B cell (primary cell): ENCODE results near the gene SSBP2. TPM values are rescaled to one million over a fixed set of nuclear protein-coding genes. Genes with fewer than 3 reads are reported as not detected.

Source experiments
- ATAC-seq: fragments of 200-7000 bp; cut with Tn5 transposase; one replicate; pipeline ENCODE4 v1.10.0; 2021; ENCODE audit warnings: low read depth, mild to moderate bottlenecking, moderate number of reproducible peaks, moderate library complexity
- CTCF ChIA-PET: fragments of 350-600 bp; sonication (Branson Sonifier 250); formaldehyde crosslinking; loops from one replicate; lab custom pipeline; 2021; ENCODE audit warnings: antibody characterized with exemption, inconsistent platforms; lab: Charles Lee
- POLR2A ChIA-PET: fragments of 350-600 bp; sonication (Branson Sonifier 250); formaldehyde crosslinking; loops from one replicate; lab custom pipeline; 2021; ENCODE audit warnings: antibody characterized with exemption; lab: Charles Lee
- DNase-seq: peaks from one replicate; pipeline ENCODE4 v3.0.0; 2013
- H2AFZ ChIP-seq: 2 replicates; pipeline ENCODE4 v1.6.1; 2012; ENCODE audit warnings: mild to moderate bottlenecking, low read depth, low read length; ENCODE audit not compliant: insufficient read depth, poor library complexity, severe bottlenecking
- H3K27ac ChIP-seq, 2 donors: 1 replicate in 1 of 2; 2 replicates in 1 of 2; pipeline ENCODE4 v1.5.1; 2012 to 2013; ENCODE audit warnings: low read length in 2 of 2, mild to moderate bottlenecking in 2 of 2, moderate library complexity in 1 of 2
- H3K27me3 ChIP-seq, 4 experiments: fragments of 200-600 bp in 1 of 4; sonication (generic) in 1 of 4; replicated peaks in 1 of 4; 1 replicate in 2 of 4; 2 replicates in 2 of 4; pipeline versions ENCODE4 v1.6.1 to v1.7.0; 2013 to 2016; ENCODE audit warnings: low read length in 3 of 4, mild to moderate bottlenecking in 2 of 4, mixed read lengths in 1 of 4, moderate library complexity in 1 of 4; ENCODE audit not compliant: insufficient read depth in 4 of 4, control insufficient read depth in 3 of 4; ENCODE audit errors: control extremely low read depth in 1 of 4
- H3K36me3 ChIP-seq, 2 experiments: replicated peaks in 1 of 2; 1 replicate in 1 of 2; 2 replicates in 1 of 2; pipeline versions ENCODE4 v1.6.1 to v1.7.1; 2013; ENCODE audit warnings: low read length in 1 of 2; ENCODE audit not compliant: insufficient read depth in 2 of 2, control insufficient read depth in 1 of 2; ENCODE audit errors: control extremely low read depth in 1 of 2, extremely low read depth in 1 of 2
- H3K4me1 ChIP-seq, 2 donors: fragments of 200-600 bp in 1 of 2; sonication (generic) in 1 of 2; 1 replicate in 1 of 2; 2 replicates in 1 of 2; pipeline versions ENCODE4 v1.5.1 to v1.6.1; 2013 to 2017; ENCODE audit warnings: low read length in 2 of 2; ENCODE audit not compliant: control insufficient read depth in 2 of 2, insufficient read depth in 2 of 2
- H3K4me2 ChIP-seq: replicated peaks from 2 replicates; pipeline ENCODE3; 2012; ENCODE audit warnings: mild to moderate bottlenecking, low read depth, low read length; ENCODE audit not compliant: poor library complexity, severe bottlenecking
- H3K4me3 ChIP-seq, 5 experiments: fragments of 200-600 bp in 1 of 5; sonication (generic) in 1 of 5; 1 replicate in 3 of 5; 2 replicates in 2 of 5; pipeline versions ENCODE4 v1.5.1 to v1.7.0; 2011 to 2016; ENCODE audit warnings: low read length in 4 of 5, mild to moderate bottlenecking in 4 of 5, low read depth in 2 of 5, control low read depth in 1 of 5, moderate library complexity in 1 of 5; ENCODE audit not compliant: insufficient read depth in 1 of 5; ENCODE audit errors: control extremely low read depth in 1 of 5, extremely low read depth in 1 of 5
- H3K79me2 ChIP-seq: fragments of 200-600 bp; sonication (generic); one replicate; pipeline ENCODE4 v1.6.0; 2016; ENCODE audit warnings: low read length; ENCODE audit not compliant: control insufficient read depth, insufficient read depth
- H3K9ac ChIP-seq: fragments of 200-600 bp; sonication (generic); 2 replicates; pipeline ENCODE4 v1.6.1; 2017; ENCODE audit warnings: mild to moderate bottlenecking, low read length, moderate library complexity
- H3K9me3 ChIP-seq, 3 donors: one replicate each; pipeline versions ENCODE4 v1.6.1 to v1.7.1; 2013; ENCODE audit warnings: low read length in 2 of 3; ENCODE audit not compliant: control insufficient read depth in 2 of 3, insufficient read depth in 1 of 3; ENCODE audit errors: control extremely low read depth in 1 of 3
- H4K20me1 ChIP-seq: 2 replicates; pipeline ENCODE4 v1.6.0; 2012; ENCODE audit warnings: mild to moderate bottlenecking, low read length; ENCODE audit not compliant: insufficient read depth, control insufficient read depth, poor library complexity, severe bottlenecking
- H3K27ac Mint-ChIP-seq: one replicate; pipeline ENCODE4 v1.8.0; 2021; ENCODE audit warnings: mixed read lengths
- H3K27me3 Mint-ChIP-seq: one replicate; pipeline ENCODE4 v1.8.0; 2021; ENCODE audit warnings: mixed read lengths
- H3K4me1 Mint-ChIP-seq: one replicate; pipeline ENCODE4 v1.8.0; 2021; ENCODE audit warnings: mixed read lengths
- H3K4me3 Mint-ChIP-seq: one replicate; pipeline ENCODE4 v1.8.0; 2021; ENCODE audit warnings: mixed read lengths
- H3K9me3 Mint-ChIP-seq: one replicate; pipeline ENCODE4 v1.8.0; 2022; ENCODE audit warnings: mixed read lengths; ENCODE audit not compliant: insufficient read depth
- CTCF ChIP-seq: fragments of 200-600 bp; IDR thresholded peaks from one replicate; pipeline ENCODE4 v1.8.0; 2022; ENCODE audit warnings: antibody characterized with exemption, mild to moderate bottlenecking
- EZH2 ChIP-seq: IDR thresholded peaks from 2 replicates; pipeline ENCODE4 v1.6.1; 2012; ENCODE audit warnings: borderline replicate concordance, low read depth, mild to moderate bottlenecking, moderate library complexity, low read length; ENCODE audit not compliant: insufficient read depth, poor library complexity, severe bottlenecking
- WGBS: methylation state at CpG from one replicate; pipeline ENCODE4 v1.1.5; 2013; ENCODE audit warnings: missing lambda C conversion rate; ENCODE audit not compliant: insufficient coverage; 5-methylcytosine and 5-hydroxymethylcytosine counted together
- intact Hi-C: fragments of 100-400 bp; cut with micrococcal nuclease; formaldehyde crosslinking; loops from one replicate; pipeline ENCODE4 v1.10.0; 2022
- polyA plus RNA-seq: library from polyadenylated mRNA; depleted of rRNA; stranded (reverse); fragments of >200 nt; gene quantifications from 2 replicates; pipeline ENCODE4 v1.2.3, GENCODE V29; 2012
- total RNA-seq, 2 donors: library from RNA; stranded (reverse); fragments of 120-200 nt in 1 of 2; gene quantifications; 1 replicate in 1 of 2; 2 replicates in 1 of 2; pipeline versions ENCODE4 v1.2.3 to v1.2.4, GENCODE V29; 2013 to 2022

The SSBP2 gene
- total and polyA plus RNA-seq, 2 donors (not counting 1 experiment from before 2014, with no cell fraction given), result 40.9 to 49.6 TPM

GRCh38 chr5:81556809-81557208 is 194.1 kb downstream of the SSBP2 start:
- Mint-ChIP-seq H3K4me1 (peaks cover 6% of the 10 kb centered on the region), H3K27ac (no peak overlapping the region), H3K27me3 (no peaks in the 10 kb centered on the region), H3K9me3 (no peaks in the 10 kb centered on the region), H3K4me3 (no peak overlapping the region)
- TF ChIP-seq CTCF (no peak), EZH2 (no peak)
- intact Hi-C loops, result no loop called here
- ATAC-seq (no peak), DNase-seq (no peak)
- Histone ChIP-seq H3K36me3 (peaks cover 0 to 2% of the 10 kb centered on the region in 2 experiments), H3K79me2 (peaks cover 4% of the 10 kb centered on the region), H3K4me3 (no peak overlapping the region), H3K4me2 (no peak overlapping the region), H3K27me3 (no peaks in the 10 kb centered on the region), H3K27ac (no peak overlapping the region), H3K4me1 (peaks cover 0 to 3% of the 10 kb centered on the region in 2 donors), H4K20me1 (no peaks in the 10 kb centered on the region), H3K9me3 (no peaks in the 10 kb centered on the region), H3K9ac (no peak overlapping the region), H2AFZ (no peak overlapping the region)
- ChIA-PET CTCF (no interaction called here), POLR2A (no interaction called here)

GRCh38 chr5:81555865-81556264 is 195.0 kb downstream of the SSBP2 start:
- Histone ChIP-seq H3K36me3 (peaks cover 0 to 2% of the 10 kb centered on the region in 2 experiments), H3K79me2 (peaks cover 4% of the 10 kb centered on the region), H3K9me3 (no peaks in the 10 kb centered on the region), H3K4me1 (peaks cover 0 to 3% of the 10 kb centered on the region in 2 donors), H3K4me3 (no peak overlapping the region), H2AFZ (no peak overlapping the region), H4K20me1 (no peaks in the 10 kb centered on the region), H3K27ac (no peak overlapping the region), H3K9ac (no peak overlapping the region), H3K27me3 (no peaks in the 10 kb centered on the region), H3K4me2 (no peak overlapping the region)
- H3K27ac Mint-ChIP-seq, result no peak overlapping the region
- H3K9me3 Mint-ChIP-seq, result no peaks in the 10 kb centered on the region
- CTCF ChIA-PET, result no interaction called here
- DNase-seq (no peak), ATAC-seq (no peak)
- no peak overlapping the region for H3K4me3 Mint-ChIP-seq
- intact Hi-C loops, result no loop called here
- POLR2A ChIA-PET, result no interaction called here
- no CpG with 5 or more reads among the region's 2 CpGs for WGBS
- peaks cover 6% of the 10 kb centered on the region for H3K4me1 Mint-ChIP-seq
- H3K27me3 Mint-ChIP-seq, result no peaks in the 10 kb centered on the region
- TF ChIP-seq CTCF, result no peak
- TF ChIP-seq EZH2, result no peak
